Measurements from ENCODE around the gene INHBC. TPM values are rescaled to one million over a fixed set of nuclear protein-coding genes. Genes with fewer than 3 reads are reported as not detected.
"Not testable (repeated sequence)": the region's sequence is repeated elsewhere in the genome, so short reads cannot be mapped to it uniquely, and the experiment has no call there.

The INHBC gene
- total RNA-seq, 4 donors from 2014 or later, result not detected

DNA sequence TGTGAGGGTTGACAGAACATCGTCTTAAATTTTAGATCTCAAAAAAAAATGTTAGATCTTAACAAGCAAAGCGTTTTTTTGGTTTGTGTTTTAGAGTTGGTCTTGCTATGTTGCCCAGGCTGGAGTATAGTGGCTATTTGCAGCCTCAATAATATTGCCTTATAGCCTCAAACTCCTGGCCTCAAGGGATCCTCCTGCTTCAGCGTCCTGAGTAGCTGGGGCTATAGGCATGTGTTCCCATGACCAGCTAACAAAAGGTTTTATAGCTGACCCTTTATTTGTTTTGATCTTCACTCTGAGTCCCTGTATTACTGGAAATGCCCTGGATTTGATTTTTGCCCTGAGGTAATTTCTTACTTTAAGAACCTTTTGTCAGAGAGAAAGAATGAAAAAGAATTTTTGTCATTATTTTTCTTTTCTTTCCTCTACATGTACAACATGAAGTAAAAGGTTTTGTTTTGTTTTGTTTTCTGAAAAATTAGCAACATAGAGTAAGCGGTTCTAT is 5.2 kb downstream of the INHBC start:
- H3K4me3 ChIP-seq, result no peak overlapping the region
- no peaks in the 10 kb centered on the region for H3K4me1 ChIP-seq
- H3K27me3 ChIP-seq, result no peaks in the 10 kb centered on the region
- DNase-seq, result no peak
- no peaks in the 10 kb centered on the region for H3K9me3 ChIP-seq
- no peak for TF ChIP-seq POLR2A (IDR thresholded peaks at IDR 0.05)
- no peak for TF ChIP-seq CTCF (IDR thresholded peaks at IDR 0.05)
- H3K27ac ChIP-seq, result no peak overlapping the region
- no peaks in the 10 kb centered on the region for H3K36me3 ChIP-seq

DNA sequence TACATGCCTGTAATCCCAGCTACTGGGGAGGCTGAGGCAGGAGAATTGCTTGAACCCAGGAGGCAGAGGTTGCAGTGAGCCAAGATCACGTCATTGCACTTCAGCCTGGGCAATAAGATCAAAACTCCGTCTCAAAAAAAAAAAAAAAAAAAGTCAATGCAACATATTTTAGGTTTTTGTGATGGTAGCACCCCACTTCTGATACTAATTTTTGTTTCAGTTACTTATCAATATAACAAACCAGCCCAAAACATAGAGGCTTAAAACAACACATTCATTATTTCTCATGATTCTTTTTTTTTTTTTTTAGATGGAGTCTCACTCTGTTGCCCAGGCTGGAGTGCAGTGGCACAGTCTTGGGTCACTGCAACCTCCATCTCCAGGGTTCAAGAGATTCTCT is 6.8 kb downstream of the INHBC start:
- H3K9me3 ChIP-seq, H3K4me1 ChIP-seq, H3K36me3 ChIP-seq, DNase-seq, H3K4me3 ChIP-seq, H3K27me3 ChIP-seq, H3K27ac ChIP-seq: not testable (repeated sequence)

- no peak overlapping the region for H3K27ac ChIP-seq
- TF ChIP-seq POLR2A (IDR thresholded peaks at IDR 0.05), result no peak
- TF ChIP-seq CTCF (IDR thresholded peaks at IDR 0.05), result no peak
- no peaks in the 10 kb centered on the region for H3K4me1 ChIP-seq
- H3K36me3 ChIP-seq, result no peaks in the 10 kb centered on the region
- H3K9me3 ChIP-seq, result no peaks in the 10 kb centered on the region
- no peaks in the 10 kb centered on the region for H3K27me3 ChIP-seq
- H3K4me3 ChIP-seq, result no peak overlapping the region
- DNase-seq, result no peak
Measured at GRCh38 chr12:57441846-57442427, 7.4 kb downstream of the INHBC start.

- not testable (repeated sequence) for H3K27me3 ChIP-seq, H3K9me3 ChIP-seq, H3K36me3 ChIP-seq, H3K27ac ChIP-seq, H3K4me1 ChIP-seq, DNase-seq, H3K4me3 ChIP-seq
Measured at GRCh38 chr12:57444337-57444736, 9.8 kb downstream of the INHBC start.

GRCh38 chr12:57444744-57445143 is 10.2 kb downstream of the INHBC start:
- Histone ChIP-seq H3K27ac (no peak overlapping the region), H3K4me1 (no peaks in the 10 kb centered on the region), H3K4me3 (no peak overlapping the region), H3K9me3 (no peaks in the 10 kb centered on the region), H3K27me3 (no peaks in the 10 kb centered on the region), H3K36me3 (no peaks in the 10 kb centered on the region)
- TF ChIP-seq POLR2A (IDR thresholded peaks at IDR 0.05), result no peak
- no peak for TF ChIP-seq CTCF (IDR thresholded peaks at IDR 0.05)
- DNase-seq, result no peak

GRCh38 chr12:57446292-57446960 is 11.8 kb downstream of the INHBC start:
- H3K27ac ChIP-seq, result no peak overlapping the region
- DNase-seq, result no peak
- TF ChIP-seq POLR2A (IDR thresholded peaks at IDR 0.05) (no peak), CTCF (IDR thresholded peaks at IDR 0.05) (no peak)
- H3K4me3 ChIP-seq, result no peak overlapping the region
- no peaks in the 10 kb centered on the region for H3K9me3 ChIP-seq
- H3K36me3 ChIP-seq, result no peaks in the 10 kb centered on the region
- no peaks in the 10 kb centered on the region for H3K27me3 ChIP-seq
- no peaks in the 10 kb centered on the region for H3K4me1 ChIP-seq
